ENCODE measurements around the gene CAMK2B.

CAMK2B gene

DNA sequence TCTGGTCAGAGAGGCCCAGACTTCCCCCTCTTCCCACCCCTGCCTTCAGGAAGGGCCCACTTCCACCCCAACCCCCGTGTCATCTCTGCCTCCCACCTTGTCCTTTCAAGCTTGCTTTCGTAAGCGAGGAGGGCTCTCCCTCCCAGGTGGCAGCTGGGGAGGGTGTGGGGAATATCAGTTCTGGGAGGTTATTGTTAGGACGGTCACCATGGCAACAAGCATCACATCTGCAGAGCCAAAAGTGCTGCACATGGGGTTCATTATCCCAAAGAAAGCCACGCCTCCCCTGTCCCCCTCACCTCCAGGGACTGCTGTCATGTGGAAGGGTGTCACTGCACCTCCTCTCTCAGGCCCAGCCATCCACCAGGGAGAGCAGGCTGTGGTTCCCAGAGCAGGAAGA lies 2.6 kb upstream of the CAMK2B start:
- Histone ChIP-seq H3K27me3 (peaks cover 37% of the 10 kb centered on the region), H3K4me3 (ENCODE audit: low read depth, low read length) (no peak overlapping the region), H3K36me3 (no peaks in the 10 kb centered on the region), H3K4me1 (no peaks in the 10 kb centered on the region), H3K9me3 (no peaks in the 10 kb centered on the region)
- DNase-seq, result no peak
- TF ChIP-seq, protein P1, sequence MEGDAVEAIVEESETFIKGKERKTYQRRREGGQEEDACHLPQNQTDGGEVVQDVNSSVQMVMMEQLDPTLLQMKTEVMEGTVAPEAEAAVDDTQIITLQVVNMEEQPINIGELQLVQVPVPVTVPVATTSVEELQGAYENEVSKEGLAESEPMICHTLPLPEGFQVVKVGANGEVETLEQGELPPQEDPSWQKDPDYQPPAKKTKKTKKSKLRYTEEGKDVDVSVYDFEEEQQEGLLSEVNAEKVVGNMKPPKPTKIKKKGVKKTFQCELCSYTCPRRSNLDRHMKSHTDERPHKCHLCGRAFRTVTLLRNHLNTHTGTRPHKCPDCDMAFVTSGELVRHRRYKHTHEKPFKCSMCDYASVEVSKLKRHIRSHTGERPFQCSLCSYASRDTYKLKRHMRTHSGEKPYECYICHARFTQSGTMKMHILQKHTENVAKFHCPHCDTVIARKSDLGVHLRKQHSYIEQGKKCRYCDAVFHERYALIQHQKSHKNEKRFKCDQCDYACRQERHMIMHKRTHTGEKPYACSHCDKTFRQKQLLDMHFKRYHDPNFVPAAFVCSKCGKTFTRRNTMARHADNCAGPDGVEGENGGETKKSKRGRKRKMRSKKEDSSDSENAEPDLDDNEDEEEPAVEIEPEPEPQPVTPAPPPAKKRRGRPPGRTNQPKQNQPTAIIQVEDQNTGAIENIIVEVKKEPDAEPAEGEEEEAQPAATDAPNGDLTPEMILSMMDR (IDR thresholded peaks at IDR 0.05; ENCODE audit: low read depth, low read length), result no peak

DNA sequence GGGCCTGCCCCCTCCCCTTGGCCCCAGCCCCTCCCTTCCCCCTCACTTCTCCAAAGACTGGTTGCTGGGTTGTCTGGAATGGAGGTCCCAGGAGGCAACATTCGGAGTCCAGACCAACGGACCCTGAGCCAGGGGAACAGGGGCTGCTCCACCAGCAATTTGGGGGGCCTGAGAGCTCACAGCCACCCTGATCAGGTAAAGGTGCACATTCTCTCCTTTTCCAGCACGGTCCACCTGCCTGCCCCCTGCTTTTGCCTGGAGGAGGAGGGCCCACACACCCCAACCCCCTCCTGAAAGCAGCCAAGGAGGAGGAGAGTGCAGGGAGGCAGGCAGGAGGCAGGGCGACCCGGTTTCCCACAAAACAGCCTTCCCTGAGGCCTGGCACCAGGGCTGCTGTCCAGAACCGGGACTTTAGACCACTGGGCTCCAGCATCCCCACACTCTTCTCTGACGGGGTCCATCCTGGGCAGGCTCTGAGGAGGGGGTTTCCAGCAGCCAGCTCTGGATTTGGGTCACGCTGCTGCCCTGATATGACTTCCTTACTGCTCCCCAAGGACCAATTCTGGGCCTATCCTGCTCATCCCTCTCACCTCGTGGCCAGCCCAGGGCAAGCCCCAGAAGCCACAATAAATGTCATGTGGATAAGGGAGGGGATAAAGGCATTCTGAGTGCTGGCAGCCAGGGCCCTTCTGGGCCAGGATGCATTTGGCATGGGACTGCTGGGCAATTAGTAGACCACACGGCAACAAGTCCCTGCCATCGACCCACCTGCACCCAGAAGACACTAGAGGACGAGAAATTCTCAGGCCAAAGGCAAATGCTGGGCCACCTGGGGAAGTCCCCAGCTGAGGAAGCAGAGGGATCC lies 1.1 kb upstream of the CAMK2B start:
- Histone ChIP-seq H3K9me3 (no peaks in the 10 kb centered on the region), H3K4me1 (no peaks in the 10 kb centered on the region), H3K27me3 (peaks cover 37% of the 10 kb centered on the region), H3K4me3 (ENCODE audit: low read depth, low read length) (no peak overlapping the region), H3K36me3 (no peaks in the 10 kb centered on the region)
- TF ChIP-seq, protein P1 (IDR thresholded peaks at IDR 0.05; ENCODE audit: low read depth, low read length), result no peak
- DNase-seq, result no peak

DNA sequence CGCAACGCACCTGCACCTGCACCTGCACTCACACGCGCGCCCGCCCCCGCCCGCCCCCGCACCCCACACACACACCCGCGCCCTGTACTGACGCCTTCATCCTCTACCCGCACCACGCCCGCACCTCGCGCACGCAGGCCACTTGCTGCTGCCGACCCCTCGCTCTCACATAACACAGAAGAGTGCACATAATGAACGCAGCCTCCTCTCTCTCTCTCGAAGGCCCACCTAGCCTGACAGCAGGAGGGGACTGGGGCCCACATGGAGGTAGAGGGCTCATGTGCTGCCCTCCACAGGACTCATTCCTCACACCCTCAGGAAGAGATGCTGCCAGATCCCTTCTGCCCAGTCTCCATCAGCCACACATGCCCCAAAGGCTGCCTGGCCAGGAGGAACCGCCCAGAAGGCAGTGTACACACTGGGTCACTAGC lies 432 bp upstream of the CAMK2B start:
- no peak overlapping the region for H3K4me3 ChIP-seq (ENCODE audit: low read depth, low read length)
- TF ChIP-seq, protein P1 (IDR thresholded peaks at IDR 0.05; ENCODE audit: low read depth, low read length), result 0 out of 2 replicates have a peak, but pooled peaks have one; percentile 7
- no peak for DNase-seq
- H3K9me3 ChIP-seq, result no peaks in the 10 kb centered on the region
- no peaks in the 10 kb centered on the region for H3K36me3 ChIP-seq
- peaks cover 3% of the 10 kb centered on the region; the same call in 1 of the 2 replicates for H3K4me1 ChIP-seq
- H3K27me3 ChIP-seq, result peaks cover 37% of the 10 kb centered on the region

DNA sequence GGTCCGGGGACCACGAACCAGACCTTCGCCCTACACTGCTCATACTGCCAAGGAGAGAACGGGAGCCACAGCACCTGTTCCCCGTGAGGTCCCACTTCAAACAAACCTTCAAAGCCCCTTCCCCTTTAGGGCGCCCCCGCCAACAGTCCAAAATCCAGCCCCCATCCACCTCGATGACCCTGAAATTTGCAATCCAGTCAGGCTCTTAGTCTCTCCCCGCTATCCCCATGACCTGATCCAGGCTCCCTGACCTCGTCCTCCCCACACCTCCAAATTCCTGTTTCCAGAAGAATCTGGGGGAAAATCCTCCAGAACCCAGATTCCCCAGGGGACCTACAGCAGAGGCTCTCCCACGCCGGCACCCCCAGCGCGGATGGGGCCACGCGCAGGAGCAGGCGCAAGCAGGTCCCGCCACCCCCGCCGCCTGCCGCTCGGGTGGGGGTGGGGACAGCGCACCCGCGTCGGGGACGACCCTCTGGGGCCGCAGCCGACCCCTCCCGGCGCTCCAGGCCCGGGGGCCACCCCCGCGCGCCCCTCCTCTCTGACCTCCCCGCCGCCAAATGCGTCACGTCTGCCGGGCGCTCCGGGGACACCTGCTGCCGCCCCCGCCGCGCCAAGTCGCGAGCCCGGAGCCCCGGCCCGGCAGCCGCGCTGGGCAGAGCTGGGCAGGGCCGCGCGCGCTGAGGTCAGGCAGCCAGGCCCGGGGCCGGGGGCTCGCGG lies 753 bp downstream of the CAMK2B start:
- DNase-seq, result no peak
- H3K27me3 ChIP-seq, result peaks cover 37% of the 10 kb centered on the region
- peaks cover 5% of the 10 kb centered on the region; the same call in 1 of the 2 replicates for H3K4me1 ChIP-seq
- H3K36me3 ChIP-seq, result no peaks in the 10 kb centered on the region
- H3K9me3 ChIP-seq, result no peaks in the 10 kb centered on the region
- no peak overlapping the region for H3K4me3 ChIP-seq (ENCODE audit: low read depth, low read length)
- TF ChIP-seq, protein P1 (IDR thresholded peaks at IDR 0.05; ENCODE audit: low read depth, low read length), result no peak

DNA sequence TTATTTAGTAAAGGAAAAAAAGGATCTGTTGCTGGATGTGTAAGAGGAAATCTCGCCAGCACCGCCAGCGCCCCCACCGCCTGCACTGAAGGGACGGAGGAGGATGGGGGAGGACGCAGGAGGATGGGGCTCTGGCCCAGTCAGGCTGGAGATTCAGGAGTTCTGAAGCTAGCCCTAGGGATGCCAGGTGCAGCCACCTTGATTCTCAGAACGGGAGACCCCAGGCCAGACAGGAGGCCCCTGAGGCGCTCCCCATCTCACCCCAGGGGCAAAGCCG lies 1.3 kb downstream of the CAMK2B start:
- Histone ChIP-seq H3K27me3 (peaks cover 37% of the 10 kb centered on the region), H3K36me3 (no peaks in the 10 kb centered on the region), H3K4me3 (ENCODE audit: low read depth, low read length) (no peak overlapping the region), H3K9me3 (no peaks in the 10 kb centered on the region), H3K4me1 (peaks cover 5% of the 10 kb centered on the region; the same call in 1 of the 2 replicates)
- no peak for DNase-seq
- TF ChIP-seq, protein P1 (IDR thresholded peaks at IDR 0.05; ENCODE audit: low read depth, low read length), result no peak
